ENCODE data around the gene ZBP1. TPM values are rescaled to one million over a fixed set of nuclear protein-coding genes. Genes with fewer than 3 reads are reported as not detected.

ZBP1 gene
- total RNA-seq, 2 experiments from 2014 or later = 39.0 to 40.1 TPM

DNA sequence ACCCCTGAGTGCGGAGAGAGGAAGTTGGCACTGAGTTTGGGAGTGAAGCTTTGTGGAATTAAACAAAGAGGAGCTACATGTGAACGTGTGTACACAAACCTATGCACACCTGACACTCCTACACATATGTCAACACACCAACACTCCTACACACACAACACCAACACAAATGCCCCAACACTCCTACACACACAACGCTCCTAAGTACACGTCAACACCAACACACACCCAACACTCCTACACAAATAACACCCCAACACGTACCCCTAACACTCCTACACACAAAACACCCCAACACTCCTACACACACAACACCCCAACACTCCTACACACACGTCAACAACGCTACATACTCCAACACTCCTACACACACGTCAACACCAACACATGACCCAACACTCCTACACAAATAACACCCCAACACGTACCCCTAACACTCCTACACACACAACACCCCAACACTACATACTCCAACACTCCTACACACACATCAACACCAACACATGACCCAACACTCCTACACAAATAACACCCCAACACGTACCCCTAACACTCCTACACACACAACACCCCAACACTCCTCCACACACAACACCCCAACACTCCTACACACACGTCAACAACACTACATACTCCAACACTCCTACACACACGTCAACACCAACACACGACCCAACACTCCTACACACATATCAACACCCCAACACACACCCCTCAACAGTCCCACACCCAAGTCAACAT, 40.1 kb upstream of the ZBP1 start:
- Mint-ChIP-seq H3K27ac (no peak overlapping the region), H3K4me3 (no peak overlapping the region), H3K36me3 (ENCODE audit: low read depth) (no peaks in the 10 kb centered on the region), H3K4me1 (ENCODE audit: low read depth) (peaks cover 25% of the 10 kb centered on the region), H3K27me3 (no peaks in the 10 kb centered on the region), H3K9me3 (no peaks in the 10 kb centered on the region)
- TF ChIP-seq, protein P1, sequence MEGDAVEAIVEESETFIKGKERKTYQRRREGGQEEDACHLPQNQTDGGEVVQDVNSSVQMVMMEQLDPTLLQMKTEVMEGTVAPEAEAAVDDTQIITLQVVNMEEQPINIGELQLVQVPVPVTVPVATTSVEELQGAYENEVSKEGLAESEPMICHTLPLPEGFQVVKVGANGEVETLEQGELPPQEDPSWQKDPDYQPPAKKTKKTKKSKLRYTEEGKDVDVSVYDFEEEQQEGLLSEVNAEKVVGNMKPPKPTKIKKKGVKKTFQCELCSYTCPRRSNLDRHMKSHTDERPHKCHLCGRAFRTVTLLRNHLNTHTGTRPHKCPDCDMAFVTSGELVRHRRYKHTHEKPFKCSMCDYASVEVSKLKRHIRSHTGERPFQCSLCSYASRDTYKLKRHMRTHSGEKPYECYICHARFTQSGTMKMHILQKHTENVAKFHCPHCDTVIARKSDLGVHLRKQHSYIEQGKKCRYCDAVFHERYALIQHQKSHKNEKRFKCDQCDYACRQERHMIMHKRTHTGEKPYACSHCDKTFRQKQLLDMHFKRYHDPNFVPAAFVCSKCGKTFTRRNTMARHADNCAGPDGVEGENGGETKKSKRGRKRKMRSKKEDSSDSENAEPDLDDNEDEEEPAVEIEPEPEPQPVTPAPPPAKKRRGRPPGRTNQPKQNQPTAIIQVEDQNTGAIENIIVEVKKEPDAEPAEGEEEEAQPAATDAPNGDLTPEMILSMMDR (IDR thresholded peaks at IDR 0.05) = no peak
- Histone ChIP-seq H3K9me3 (ENCODE audit: control insufficient read depth in 1 of 2, insufficient read depth in 1 of 2, low read length in 2 of 2) (no peaks in the 10 kb centered on the region), H3K27ac (ENCODE audit: low read depth in 1 of 2, low read length in 2 of 2) (no peak overlapping the region), H3K4me3 (ENCODE audit: low read length) (no peak overlapping the region), H3K36me3 (ENCODE audit: insufficient read depth, low read length) (no peaks in the 10 kb centered on the region), H3K4me1 (ENCODE audit: insufficient read depth, low read length) (peaks cover 17% of the 10 kb centered on the region), H3K27me3 (ENCODE audit: control insufficient read depth in 1 of 2, insufficient read depth in 2 of 2, low read length in 2 of 2) (no peaks in the 10 kb centered on the region)
- ATAC-seq (ENCODE audit: poor library complexity) = no peak
- DNase-seq = peak in 1 of 14 experiments; percentile 7
- POLR2A ChIA-PET = no interaction called here
- intact Hi-C loops (cut with DNase I, micrococcal nuclease) = no loop called here
- CTCF ChIA-PET = no interaction called here

DNA sequence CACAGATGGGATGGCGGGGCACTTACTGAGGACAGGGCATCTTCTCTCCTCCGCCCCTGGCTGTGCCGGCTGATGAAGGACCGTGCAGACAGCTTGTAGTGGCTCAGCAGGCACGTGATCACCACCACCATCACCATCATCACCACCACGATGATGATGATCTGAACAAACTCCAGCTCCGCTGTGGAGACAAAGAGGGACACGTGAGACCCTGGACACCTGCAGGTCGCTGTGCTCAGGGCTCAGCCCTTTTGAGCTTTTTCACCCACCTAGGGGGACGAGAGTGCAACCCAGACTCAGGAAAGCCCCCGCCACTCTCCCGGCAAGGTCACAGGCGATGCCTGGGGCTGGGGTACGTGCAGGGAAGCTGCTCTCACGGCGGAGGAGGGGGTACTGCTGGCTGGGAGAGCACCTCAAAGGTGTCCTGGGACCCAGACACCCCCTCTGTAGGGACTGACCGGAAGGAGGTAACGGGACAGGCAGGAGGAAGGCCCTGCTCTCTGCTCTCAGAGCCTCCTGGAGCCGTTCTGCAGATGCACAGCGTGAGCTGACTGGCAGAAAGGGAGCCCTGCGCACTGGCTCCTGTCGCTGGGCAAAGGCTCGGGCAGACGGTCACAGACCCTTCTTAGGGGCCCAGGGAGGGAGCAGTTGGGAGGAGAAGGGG, 39.4 kb upstream of the ZBP1 start:
- Histone ChIP-seq H3K36me3 (ENCODE audit: insufficient read depth, low read length) (no peaks in the 10 kb centered on the region), H3K9me3 (ENCODE audit: control insufficient read depth in 1 of 2, insufficient read depth in 1 of 2, low read length in 2 of 2) (no peaks in the 10 kb centered on the region), H3K27ac (ENCODE audit: low read depth in 1 of 2, low read length in 2 of 2) (no peak overlapping the region), H3K4me1 (ENCODE audit: insufficient read depth, low read length) (peaks cover 18% of the 10 kb centered on the region), H3K27me3 (ENCODE audit: control insufficient read depth in 1 of 2, insufficient read depth in 2 of 2, low read length in 2 of 2) (no peaks in the 10 kb centered on the region), H3K4me3 (ENCODE audit: low read length) (no peak overlapping the region)
- peaks cover 31% of the 10 kb centered on the region for H3K4me1 Mint-ChIP-seq (ENCODE audit: low read depth)
- POLR2A ChIA-PET = no interaction called here
- H3K9me3 Mint-ChIP-seq = no peaks in the 10 kb centered on the region
- H3K27ac Mint-ChIP-seq = no peak overlapping the region
- no peaks in the 10 kb centered on the region for H3K27me3 Mint-ChIP-seq
- ATAC-seq (ENCODE audit: poor library complexity) = no peak
- peak in 2 of 14 experiments; percentile 4 to 28 for DNase-seq
- CTCF ChIA-PET = no interaction called here
- no peaks in the 10 kb centered on the region for H3K36me3 Mint-ChIP-seq (ENCODE audit: low read depth)
- intact Hi-C loops (cut with DNase I, micrococcal nuclease) = loop anchor here in 1 of 2 experiments (10.0 kb wide), 1 partner anchor 545 kb away; no protein-coding TSS in a partner anchor
- TF ChIP-seq, protein P1 (IDR thresholded peaks at IDR 0.05) = no peak
- no peak overlapping the region for H3K4me3 Mint-ChIP-seq

DNA sequence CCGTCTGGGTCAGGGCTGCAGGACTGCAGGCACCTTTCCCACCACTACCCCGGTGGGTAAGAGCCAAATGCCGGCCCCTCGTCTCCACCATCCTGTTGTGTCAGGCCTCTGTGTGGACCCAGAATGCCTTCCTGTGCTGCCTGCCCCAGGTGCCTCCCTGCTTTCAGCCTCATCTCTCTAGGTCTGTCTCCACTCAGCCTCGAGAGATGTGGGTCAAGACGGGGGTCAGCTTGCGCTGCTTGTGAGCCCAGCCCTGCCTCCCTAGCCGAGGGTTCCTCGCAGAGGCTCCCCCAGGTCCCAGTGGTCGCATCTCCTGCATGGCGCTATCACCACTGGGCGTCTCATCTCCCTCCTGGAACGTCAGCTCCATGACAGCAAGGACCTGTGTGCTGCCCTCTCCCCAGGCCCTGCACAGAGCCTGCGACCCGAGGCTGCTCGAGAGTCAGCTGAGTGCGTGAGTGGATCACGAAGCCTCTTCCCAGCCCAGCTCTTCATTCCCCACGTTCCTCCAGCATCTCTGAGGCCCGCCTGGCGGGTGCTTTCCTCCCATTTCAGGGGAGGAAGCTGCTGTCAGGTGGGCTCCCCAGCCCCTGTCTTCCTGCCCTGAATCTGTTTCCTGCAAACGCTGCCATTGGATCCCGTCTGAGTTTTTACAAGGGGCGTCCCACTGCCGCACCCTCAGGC, 38.7 kb upstream of the ZBP1 start:
- H3K27ac Mint-ChIP-seq = peak overlapping the region; percentile 82
- H3K27me3 Mint-ChIP-seq = no peaks in the 10 kb centered on the region
- Histone ChIP-seq H3K4me1 (ENCODE audit: insufficient read depth, low read length) (peaks cover 24% of the 10 kb centered on the region), H3K36me3 (ENCODE audit: insufficient read depth, low read length) (no peaks in the 10 kb centered on the region), H3K27ac (ENCODE audit: low read depth in 1 of 2, low read length in 2 of 2) (no peak overlapping the region), H3K4me3 (ENCODE audit: low read length) (no peak overlapping the region), H3K9me3 (ENCODE audit: control insufficient read depth in 1 of 2, insufficient read depth in 1 of 2, low read length in 2 of 2) (no peaks in the 10 kb centered on the region), H3K27me3 (ENCODE audit: control insufficient read depth in 1 of 2, insufficient read depth in 2 of 2, low read length in 2 of 2) (no peaks in the 10 kb centered on the region)
- H3K9me3 Mint-ChIP-seq = no peaks in the 10 kb centered on the region
- ATAC-seq (ENCODE audit: poor library complexity) (no peak), DNase-seq (peak in 2 of 14 experiments; percentile 1 to 30)
- POLR2A ChIA-PET = interaction anchor here (1.5 kb wide), 1 partner anchor 39 kb away, joined by 4 read pairs; the partner anchor contains the start of gene ZBP1
- H3K4me1 Mint-ChIP-seq (ENCODE audit: low read depth) = peaks cover 37% of the 10 kb centered on the region
- CTCF ChIA-PET = no interaction called here
- TF ChIP-seq, protein P1 (IDR thresholded peaks at IDR 0.05) = no peak
- intact Hi-C loops (cut with DNase I, micrococcal nuclease) = loop anchor here in 1 of 2 experiments (10.0 kb wide), 1 partner anchor 546 kb away; no protein-coding TSS in a partner anchor
- H3K36me3 Mint-ChIP-seq (ENCODE audit: low read depth) = no peaks in the 10 kb centered on the region
- H3K4me3 Mint-ChIP-seq = no peak overlapping the region

Measured in CD4-positive, alpha-beta T cell (primary cell).